Lower leg skin (tissue), 3 donors: Measurements from ENCODE around the gene KRTAP10-11.

Source experiments
- CTCF ChIP-seq, 3 donors: fragments of 450-650 bp; IDR thresholded peaks; one replicate each; pipeline ENCODE4 v1.5.1; 2016; ENCODE audit warnings: antibody characterized with exemption in 3 of 3, mild to moderate bottlenecking in 3 of 3, moderate library complexity in 2 of 3
- POLR2A ChIP-seq, 2 donors: fragments of 450-650 bp; IDR thresholded peaks; one replicate each; pipeline ENCODE4 v1.6.1; 2016 to 2017; ENCODE audit warnings: antibody characterized with exemption in 2 of 2, mild to moderate bottlenecking in 1 of 2, moderate library complexity in 1 of 2

GRCh38 chr21:44681152-44681551 lies 34.9 kb downstream of the KRTAP10-11 start:
- TF ChIP-seq CTCF (IDR thresholded peaks at IDR 0.05) (no peak), POLR2A (IDR thresholded peaks at IDR 0.05) (no peak)
